ENCODE results near the gene CBLN1.

GRCh38 chr16:49307176-49307575 is 25.5 kb upstream of the CBLN1 start:
- no peak for TF ChIP-seq CTCF (IDR thresholded peaks at IDR 0.05)
- no peak for TF ChIP-seq POLR2A (IDR thresholded peaks at IDR 0.05)

All from breast epithelium (tissue), 3 donors.